HG02852 (cell line): Measurements from ENCODE around the gene TMA7B.

Source experiments
- ATAC-seq: cut with Tn5 transposase; IDR thresholded peaks from one replicate; pipeline ENCODE4 v1.9.1; 2021; ENCODE audit warnings: mild to moderate bottlenecking, moderate library complexity; ENCODE audit not compliant: unreplicated experiment

The TMA7B gene

DNA sequence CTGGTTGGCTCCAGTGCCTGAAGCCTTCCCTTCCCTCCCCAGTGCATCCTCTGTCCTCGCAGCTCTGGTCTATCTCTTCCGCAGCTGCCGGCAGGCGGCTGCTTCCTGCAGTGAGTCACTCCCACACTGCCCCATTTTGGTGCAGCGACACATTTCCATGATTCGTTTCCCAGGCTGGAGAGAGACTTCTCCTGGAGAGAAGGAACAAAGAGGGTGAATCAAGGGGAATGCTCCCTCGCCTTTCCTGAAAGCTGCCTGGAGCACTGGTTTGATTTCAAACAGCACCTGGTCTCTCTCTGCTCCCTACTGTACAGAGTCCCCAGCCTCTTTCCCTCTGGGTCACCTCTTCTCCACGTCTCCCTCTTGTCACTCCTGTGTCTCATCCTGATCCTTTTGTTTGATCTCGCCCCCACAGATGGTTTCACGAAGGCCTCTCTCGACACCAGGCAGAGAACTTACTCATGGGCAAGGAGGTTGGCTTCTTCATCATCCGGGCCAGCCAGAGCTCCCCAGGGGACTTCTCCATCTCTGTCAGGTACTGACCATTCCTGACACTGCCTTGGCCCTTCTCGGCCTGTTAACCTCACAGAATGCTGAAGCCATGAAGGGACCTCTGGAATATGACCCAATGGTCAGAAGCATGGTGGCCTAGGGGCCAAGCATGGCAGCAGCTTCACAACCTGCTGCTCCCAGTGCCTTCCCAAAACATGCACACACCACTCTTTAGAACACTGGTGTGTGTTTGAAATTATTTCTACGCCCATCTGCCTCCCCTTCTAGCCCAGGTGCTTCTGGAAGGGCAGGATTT is at the start of gene TMA7B:
TSS of gene TMA7B (plus strand) at position 758 of the 808 bp plus-strand sequence. CDS start 3,978 bp downstream, outside the sequence.
- ATAC-seq, result no peak

DNA sequence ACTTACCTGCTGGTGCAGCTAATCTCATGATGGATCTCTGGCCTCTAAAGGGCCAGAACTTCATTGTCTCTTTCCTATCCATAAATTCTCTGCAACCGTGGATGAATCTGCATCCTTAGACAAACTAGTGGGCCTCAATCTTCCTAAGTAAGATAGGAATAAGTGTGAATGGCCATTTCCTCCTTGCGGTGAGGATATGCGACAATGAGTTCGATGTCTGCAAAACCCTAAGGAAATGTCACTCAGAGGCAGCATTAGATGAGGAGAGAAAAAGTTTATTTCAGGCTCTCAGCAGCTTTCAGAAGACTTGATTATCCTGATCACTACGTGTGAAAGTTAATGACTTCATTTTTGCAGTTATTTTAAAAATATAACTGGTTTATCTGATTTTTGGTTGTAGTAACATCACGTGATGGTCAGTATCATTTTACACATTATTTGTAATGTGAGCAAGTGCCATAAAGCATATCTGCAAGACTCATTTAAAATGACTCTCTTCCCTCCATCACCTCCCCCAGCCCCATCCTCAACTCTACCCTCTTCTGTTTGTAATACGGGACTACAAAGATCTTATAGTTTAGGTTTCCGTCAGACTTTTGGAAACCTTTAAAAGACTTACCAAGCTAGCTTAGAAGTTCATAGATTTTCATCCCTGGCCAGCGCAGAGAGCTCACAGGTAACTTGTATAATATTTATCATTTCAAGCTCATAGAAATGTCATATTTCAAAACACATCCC is 49.2 kb upstream of the TMA7B start:
- ATAC-seq, result no peak

DNA sequence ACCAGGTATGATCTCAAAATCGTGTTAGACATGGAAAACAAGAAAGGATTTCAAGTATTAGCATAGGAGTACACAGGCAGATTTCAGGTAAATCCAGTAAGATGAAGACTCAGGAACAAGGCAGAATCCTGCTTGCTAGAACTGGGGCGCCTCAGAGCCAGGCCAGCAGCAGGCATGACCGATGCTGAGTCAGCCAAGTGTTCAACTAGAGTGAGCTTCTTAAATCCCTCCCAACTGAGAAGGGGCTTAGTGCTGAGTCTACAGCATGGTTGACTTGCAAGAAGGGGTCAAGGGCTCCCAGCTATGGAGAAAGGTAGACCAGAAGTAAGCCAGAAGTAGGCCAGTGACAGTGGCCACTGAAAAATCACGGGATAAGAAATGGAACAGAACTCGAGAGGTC is 46.9 kb upstream of the TMA7B start:
- ATAC-seq, result no peak

DNA sequence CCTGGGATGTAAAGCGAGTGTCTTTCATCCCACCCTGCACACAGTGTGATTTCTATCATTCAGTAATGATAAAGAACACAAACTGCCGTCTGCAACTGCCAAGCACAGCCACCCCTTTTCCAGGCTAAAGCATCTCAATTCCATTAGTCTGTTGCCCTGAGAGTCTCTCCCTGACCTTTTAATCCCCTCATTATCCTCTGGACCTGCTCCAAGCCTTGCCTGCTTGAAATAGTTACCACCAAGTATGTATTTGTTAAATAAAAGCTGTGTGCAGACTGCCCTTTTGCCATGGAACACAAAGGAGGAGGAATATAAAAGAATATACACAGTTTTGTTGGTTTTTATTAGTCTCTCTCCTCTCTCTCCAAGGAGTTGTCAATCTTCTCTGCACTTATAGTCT is 46.3 kb upstream of the TMA7B start:
- ATAC-seq, result no peak

DNA sequence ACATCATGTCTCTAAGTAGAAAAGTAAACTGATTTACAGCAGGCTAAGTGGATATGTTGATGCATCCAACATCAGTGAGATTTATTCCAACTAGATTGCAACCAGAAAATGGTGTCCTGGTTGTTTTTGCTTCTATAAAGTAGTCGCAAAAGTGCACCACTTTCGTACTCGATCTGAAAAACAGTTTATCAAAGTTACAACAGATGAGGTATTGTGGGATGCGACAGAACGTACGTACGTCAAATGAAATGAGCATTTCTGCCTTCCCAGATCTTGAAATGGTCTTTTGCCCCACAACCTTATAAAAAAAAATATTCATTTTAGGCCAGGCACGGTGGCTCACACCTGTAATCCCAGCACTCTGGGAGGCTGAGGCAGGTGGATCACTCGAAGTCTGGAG is 45.6 kb upstream of the TMA7B start:
- no peak for ATAC-seq

DNA sequence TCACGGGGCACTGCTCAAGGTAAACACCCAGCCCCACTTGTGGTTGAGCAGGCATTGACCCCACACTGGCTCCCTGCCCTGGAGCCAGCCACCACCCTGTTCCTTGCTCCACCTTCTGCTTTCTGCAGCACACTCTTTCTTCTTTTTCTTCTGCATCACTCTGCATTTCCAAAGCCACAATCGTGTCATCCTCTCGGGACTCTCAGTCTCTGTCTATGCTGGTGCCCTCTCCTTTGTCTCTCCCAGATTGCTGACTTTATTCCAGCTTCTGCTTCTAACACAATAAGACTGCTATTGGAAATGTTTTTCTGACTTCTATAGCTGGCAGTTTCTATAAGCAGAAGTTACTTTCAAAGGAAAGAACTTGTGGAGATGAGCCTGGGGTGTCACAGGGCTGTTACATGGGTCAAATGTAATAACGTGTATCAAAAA is 44.9 kb upstream of the TMA7B start:
- no peak for ATAC-seq

DNA sequence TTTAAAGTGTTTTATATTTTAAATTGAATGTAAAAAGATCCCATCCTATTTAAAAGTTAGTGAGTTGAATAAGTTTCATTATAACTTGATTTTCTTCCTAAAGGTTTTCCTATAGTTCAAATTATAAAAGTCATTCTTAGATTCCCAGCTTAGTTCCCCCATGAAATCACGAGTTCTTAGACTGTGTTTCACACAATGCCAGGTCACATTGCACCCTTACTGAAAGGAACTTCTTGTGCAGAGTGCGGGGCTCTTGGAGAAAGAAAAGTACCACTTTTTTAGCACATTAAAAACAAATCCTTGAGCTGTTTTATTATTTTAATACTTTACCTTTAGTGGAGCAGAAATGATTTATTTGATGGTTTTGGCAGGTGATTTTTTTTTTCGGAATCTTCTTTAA is 43.7 kb upstream of the TMA7B start:
- no peak for ATAC-seq

DNA sequence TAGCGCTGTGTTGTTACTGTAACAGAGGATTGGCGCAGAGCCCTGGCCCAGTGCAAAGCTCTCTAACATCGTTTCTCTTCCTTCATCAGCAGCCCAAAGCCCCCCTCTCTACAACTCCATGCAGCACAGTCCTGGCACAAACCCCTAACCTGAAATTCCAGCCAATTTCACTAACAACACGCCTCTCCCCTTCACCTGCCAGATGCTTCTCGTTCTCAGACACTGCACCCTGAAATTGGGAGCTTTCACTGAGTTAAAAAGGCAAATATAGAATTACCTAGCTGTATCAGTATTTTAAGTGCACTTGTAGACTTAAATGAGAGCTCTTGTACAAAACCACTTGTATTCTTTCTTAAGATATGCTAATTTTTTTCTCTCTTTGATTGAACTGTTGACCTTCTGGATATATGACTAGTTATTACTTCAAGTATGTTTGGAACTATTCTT is 43.0 kb upstream of the TMA7B start:
- ATAC-seq, result no peak

DNA sequence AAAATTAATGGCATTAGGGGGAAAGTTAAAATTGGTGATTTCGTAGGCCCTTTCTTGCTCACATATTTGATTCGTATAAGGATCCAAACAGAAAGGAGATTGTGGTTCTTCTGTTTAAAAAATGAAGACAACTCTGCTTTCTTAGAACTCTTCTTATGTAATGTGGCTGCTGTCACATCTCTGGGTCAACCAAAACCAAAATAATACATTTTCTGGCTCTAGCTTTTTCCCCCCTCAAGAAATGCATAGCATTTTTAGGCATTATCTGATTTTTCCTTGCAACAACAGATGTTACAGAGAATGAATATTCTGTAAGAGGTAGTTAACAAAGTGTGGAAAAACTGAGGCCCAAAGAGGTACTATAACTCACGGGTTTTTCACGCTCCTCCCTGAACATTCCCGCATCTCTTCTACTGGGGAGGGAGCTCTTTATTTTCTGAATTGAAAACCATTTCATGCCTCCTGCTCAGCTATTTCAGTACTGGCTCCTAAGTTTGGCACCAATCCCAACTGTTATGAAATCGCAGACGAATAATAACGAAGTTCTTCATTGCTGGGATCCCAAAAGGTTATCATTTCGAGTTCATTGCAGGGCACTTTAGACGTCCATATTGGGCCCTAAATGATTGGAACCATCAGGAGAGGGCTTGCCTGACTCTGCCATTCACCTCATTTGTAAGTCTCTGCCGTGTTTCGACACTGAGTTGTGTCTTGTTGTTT is 42.3 kb upstream of the TMA7B start:
- no peak for ATAC-seq

DNA sequence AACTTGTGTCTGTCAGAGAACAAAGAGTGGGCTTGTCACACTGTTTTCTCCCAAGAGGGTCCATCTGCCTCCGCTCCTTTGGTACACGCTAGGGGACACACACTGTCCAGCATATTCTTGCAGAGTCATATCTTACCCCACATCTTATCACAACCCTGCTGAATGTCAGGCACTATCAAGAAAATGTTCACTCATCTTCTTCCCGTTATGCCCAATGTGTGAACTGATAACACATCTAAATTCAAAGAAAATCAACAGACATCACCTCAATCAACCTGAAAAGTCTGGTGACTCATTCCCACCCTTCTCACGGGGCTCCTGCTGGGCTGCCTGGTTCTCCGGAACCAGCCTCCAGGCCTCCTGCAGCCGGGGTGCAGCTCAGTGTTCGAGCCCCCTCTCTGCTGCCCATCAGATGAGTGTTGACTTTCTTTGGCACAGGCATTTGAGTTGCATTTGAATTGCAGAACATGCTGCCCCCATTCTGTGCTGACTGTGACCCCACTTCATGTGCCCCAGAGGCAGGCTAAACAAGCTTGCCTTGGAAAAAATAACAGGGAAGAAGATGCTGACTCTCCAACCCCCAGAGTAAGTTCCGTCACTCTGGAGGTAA is 40.0 kb upstream of the TMA7B start:
- ATAC-seq, result no peak

DNA sequence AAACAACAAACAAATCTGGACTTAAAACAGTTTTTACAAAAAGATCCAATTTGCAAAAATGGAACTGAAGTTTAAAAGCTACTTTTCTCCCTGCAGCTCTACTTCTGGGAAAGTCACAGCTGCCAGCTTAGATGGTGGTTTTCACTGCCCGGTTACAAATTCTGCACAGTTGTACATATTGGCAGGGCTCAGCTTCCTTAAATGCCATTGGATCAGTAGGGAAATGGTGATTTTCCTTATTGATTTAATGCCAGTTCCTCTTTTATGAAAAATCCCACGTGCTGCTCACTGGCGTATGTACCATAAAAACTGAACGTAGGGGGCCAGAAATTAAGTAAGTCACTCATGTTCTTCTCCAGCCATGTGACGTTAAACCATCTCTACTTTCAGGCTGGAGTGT is 36.5 kb upstream of the TMA7B start:
- no peak for ATAC-seq

DNA sequence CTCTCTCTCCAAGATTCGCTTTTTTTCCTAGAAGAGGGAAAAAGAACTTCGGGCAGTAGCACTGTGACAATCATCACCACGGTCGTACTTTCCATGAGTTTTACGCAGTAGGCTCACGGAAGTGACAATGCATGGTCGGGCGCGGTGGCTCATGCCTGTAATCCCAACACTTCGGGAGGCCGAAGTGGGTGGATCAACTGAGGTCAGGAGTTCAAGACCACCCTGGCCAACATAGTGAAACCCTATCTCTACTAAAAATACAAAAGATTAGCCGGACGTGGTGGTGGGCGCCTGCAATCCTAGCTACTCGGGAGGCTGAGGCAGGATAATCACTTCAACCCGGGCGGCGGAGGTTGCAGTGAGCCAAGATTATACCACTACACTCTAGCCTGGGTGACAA is 35.9 kb upstream of the TMA7B start:
- ATAC-seq, result no peak

DNA sequence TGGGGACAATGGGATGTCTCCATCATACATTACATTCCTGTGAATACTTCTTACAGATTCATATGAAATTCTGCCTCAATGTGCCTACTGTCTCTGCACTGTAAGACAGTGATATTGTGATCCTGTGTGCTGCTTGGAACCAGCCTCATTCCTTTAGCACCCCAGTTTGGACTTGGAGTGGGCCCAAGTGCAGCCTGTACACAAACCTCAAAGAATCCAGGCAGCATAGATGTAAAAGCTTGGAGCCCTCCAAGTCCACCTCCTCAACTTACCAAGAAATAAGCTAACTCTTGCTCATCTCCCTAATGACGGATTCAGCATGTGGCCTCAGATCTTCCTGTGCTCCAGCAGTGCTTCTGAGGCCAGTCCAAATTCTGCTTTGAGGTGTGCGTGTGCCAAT is 34.9 kb upstream of the TMA7B start:
- ATAC-seq, result no peak

DNA sequence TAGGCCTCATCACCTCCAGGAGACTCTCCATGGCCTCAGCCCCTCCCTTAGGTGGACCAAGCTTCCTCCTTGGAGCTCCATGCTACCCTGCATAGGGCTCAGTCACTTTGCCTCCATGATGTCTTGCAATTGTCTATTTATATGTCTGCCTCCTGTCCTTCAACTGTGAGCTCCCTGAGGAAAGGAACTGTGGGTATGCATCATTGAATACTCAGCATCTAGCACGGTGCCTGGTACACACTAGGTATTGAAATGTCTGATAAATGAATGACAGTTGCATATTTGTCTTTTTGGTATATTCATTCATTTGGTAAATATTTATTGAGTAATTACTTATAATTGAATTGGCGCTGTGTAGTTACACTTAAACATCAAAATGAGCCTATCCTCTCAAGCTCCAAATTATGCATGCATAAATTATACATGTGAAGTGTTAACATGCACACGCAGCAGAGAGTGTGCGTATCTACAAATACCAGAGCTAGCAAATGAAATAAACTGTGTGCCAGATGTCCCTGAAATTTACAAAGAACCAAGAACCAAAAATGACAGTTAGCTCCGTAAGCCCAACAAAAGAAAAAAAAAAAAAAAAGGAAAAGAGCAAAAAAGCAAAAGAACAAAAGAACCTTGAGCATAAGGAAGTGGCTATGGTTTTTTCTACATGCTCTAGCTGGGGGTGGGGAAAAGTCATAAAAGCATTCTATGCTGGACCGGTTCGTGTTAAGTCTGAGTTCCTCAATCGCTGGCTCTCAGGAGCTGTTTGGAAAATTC is 34.1 kb upstream of the TMA7B start:
- ATAC-seq, result no peak

DNA sequence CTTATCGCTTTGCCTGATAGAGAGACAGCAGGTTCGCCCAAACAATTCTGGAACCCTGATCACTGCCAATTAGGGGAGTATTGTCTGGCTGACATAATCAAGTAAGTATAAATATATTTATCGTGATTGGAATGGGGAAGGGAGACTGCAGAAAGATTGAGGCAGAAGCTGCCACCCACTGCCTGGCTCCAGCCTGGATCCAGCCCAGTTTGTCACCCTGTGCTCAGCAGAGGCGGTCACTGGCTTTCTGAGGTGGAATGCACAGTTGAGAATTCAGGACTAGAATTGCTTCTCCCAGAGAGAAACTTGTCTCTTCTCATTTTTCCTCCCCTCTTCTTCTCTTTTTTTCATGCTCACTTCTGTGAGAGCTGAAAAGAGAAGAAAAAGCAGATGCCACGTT is 33.4 kb upstream of the TMA7B start:
- ATAC-seq, result no peak

DNA sequence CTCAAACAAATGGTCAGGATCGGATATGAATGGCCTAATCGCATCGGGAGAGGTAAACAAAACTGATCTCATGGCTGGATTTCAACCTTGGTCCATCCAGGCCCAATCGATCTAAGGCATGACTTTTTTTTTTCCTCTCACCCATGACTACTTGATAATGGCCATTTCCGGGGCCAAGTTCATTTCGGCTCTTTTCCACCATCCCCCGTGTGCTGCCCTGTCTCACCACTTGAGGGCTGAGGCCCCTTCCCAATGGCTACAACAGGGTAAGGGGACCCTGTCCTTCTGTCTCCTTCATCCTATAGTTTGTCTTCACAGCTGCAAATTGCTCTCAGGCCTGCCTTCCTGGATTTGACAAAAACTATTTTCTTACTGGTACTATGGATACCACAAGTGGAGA is 32.7 kb upstream of the TMA7B start:
- ATAC-seq, result no peak

DNA sequence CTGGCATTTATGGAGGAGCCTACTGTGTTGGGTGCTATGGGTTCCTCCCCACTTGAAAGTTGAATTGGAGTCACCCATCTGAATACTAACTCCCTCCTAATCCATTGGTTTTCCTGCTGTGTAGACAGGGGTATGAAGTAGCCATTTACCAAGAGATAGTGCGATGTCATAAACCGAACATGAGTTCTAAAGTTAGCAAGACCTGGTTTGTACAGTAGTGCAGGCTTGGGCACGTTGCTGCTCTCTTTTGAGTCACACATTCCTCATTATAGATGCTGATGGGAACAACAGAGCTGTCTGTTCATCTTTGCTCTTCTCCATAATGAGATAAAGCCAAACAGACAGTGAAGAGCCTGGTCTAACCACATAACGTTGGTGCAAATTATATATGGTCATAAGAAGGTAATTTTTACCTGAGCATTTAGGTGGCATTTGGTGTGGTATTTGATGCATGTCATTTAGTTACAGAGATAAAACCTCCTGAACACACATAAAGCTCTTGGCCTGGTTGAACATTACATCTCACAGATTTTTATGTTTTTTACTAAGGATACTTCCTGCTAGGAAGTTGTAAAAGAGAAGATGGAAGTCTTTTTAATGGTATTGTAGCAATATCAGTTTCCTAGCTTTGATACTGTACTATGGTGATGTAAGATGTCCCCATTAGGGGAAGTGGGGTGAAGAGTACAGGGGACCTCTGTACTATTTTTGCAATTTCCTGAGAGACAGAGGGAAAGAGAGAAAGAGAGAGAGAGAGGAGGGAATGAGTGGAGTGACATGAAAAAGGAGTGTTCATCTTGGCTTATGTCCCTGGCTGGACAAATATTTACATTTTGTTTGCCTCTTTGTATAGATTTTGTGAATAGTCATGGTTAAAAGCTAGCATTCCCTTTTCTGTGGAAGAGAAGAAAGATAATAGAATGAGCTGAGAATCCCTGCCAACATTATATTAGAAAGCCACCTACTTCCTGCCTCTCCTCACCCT is 31.4 kb upstream of the TMA7B start:
- ATAC-seq, result no peak

DNA sequence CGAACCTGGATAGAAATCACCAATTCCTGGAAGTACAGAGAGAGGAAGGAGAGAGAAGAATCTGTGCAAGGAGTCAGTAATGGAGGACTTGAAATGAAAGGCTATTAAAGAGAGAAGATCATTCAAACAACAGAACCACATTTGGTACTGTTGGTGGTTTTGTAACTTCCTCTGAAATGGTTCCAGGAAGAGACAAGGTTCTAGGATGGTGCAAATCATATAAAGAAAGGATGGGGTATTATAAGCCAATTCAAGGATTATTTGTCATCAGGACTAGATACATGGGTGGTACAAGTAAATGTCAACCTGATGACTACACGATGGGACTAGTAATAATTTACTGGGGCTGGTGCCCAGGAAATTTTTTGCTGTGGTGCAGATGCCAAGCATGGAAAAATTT is 28.9 kb upstream of the TMA7B start:
- ATAC-seq, result no peak

DNA sequence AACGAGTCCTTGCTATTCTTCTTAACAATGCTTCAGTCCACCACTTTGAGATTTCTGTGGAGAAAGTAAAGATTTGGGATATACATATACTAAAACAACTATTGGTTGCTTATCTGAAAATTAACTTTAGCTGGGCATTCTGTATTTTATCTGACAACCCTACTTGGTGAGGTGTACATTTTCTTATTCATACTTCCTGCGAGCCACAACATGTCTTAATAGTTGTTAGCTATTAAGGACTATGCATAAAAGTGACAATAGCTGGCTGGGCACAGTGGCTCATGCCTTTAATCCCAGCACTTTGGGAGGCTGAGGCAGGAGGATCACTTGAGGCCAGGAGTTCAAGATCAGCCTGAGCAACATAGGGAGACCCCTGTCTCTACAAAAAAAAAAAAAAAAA is 28.0 kb upstream of the TMA7B start:
- no peak for ATAC-seq
